Psoas muscle (tissue), 8 donors: ENCODE results near the gene GNG11. TPM values are rescaled to one million over a fixed set of nuclear protein-coding genes. Genes with fewer than 3 reads are reported as not detected.

ENCODE experiments used
- ATAC-seq, 4 donors: fragments of 200-7000 bp; cut with Tn5 transposase; one replicate each; pipeline ENCODE4 v1.9.1; 2020; ENCODE audit warnings: moderate library complexity in 3 of 4, mild to moderate bottlenecking in 2 of 4
- DNase-seq, 2 donors: peaks; one replicate each; pipeline ENCODE4 v3.0.0-alpha.2; 2020
- H3K27ac ChIP-seq: fragments of 200-600 bp; one replicate; pipeline ENCODE4 v1.8.0; 2022
- H3K27me3 ChIP-seq, 3 donors: fragments of 200-600 bp in 1 of 3; one replicate each; pipeline versions ENCODE4 v1.6.1 to v1.8.0; 2013 to 2022; ENCODE audit warnings: low read length in 2 of 3, mild to moderate bottlenecking in 2 of 3, moderate library complexity in 1 of 3; ENCODE audit not compliant: insufficient read depth in 3 of 3
- H3K36me3 ChIP-seq, 2 donors: fragments of 200-600 bp in 1 of 2; one replicate each; pipeline versions ENCODE4 v1.6.1 to v1.8.0; 2013 to 2022; ENCODE audit warnings: low read depth in 1 of 2, mild to moderate bottlenecking in 1 of 2, moderate library complexity in 1 of 2; ENCODE audit not compliant: insufficient read depth in 1 of 2
- H3K4me1 ChIP-seq: fragments of 200-600 bp; one replicate; pipeline ENCODE4 v1.8.0; 2022
- H3K4me3 ChIP-seq: fragments of 200-600 bp; one replicate; pipeline ENCODE4 v1.8.0; 2022; ENCODE audit warnings: mild to moderate bottlenecking
- H3K9me3 ChIP-seq: fragments of 200-600 bp; one replicate; pipeline ENCODE4 v1.8.0; 2022
- CTCF ChIP-seq: fragments of 200-600 bp; IDR thresholded peaks from one replicate; pipeline ENCODE4 v1.8.0; 2022; ENCODE audit warnings: antibody characterized with exemption
- WGBS, 3 donors: extraction: QIAGEN DNeasy Blood & Tissue Kit; methylation state at CpG; one replicate each; pipeline versions ENCODE4 v1.1.6 to v1.1.7; 2013; 5-methylcytosine and 5-hydroxymethylcytosine counted together
- intact Hi-C, 2 donors: fragments of 100-400 bp; cut with DNase I; formaldehyde crosslinking; loops; one replicate each; pipeline versions ENCODE4 v1.11.0 to v1.14.2; 2022
- polyA plus RNA-seq, 3 donors: library from polyadenylated mRNA; stranded (reverse); fragments of 200-250 nt; gene quantifications; one replicate each; pipeline ENCODE4 v1.2.3, GENCODE V29; 2013
- total RNA-seq, 4 donors: library from RNA; stranded (reverse); fragmentation: NEBNext Ultra II Directional in 2 of 4; extraction: Animal tissue kit (Norgen Biotek cat#: 25700) in 2 of 4; gene quantifications; one replicate each; pipeline versions ENCODE4 v1.2.1 to v1.2.4, GENCODE V29; 2021 to 2023
- donor health status: healthy with polysubstance abuse.
- donor health status: DM: no; HTN: no; CAD: no; lungs with moderate emphysema.
- donor health status: Bipolar disorder and iron deficiency.
- donor health status: healthy.
- donor health status: DM: yes; HTN: yes; CAD: no.
- donor health status: DM: no; HTN: no; CAD: no.
- donor health status: DM: no; HTN: no; CAD: no.
- donor health status: DM: yes; HTN: yes; CAD: no.

The GNG11 gene
- total and polyA plus RNA-seq, 7 donors = 6.3 to 15.8 (median 9.9) TPM

DNA sequence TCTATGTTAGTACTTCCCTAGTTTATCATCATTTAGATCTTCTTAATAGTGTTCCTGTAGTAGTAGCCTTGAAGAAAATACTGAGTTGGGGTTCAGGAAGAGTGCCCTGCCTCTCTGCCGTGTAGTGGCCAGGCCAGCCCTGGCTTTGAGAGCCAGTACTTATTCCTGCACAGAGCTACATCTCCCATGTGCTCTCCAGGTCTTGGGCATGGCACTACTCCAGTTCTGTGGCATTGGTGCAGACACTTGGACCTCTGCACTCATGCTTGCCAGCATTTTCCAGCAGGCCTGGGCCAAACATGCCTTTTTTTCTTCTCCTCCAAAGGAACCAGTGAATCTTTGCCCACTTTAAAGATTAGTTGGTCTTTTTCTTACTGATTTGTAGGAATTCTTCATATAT lies 5.3 kb downstream of the GNG11 start:
- Histone ChIP-seq H3K27ac (no peak overlapping the region), H3K36me3 (peaks cover 0 to 10% of the 10 kb centered on the region in 2 donors), H3K4me1 (no peaks in the 10 kb centered on the region), H3K27me3 (no peaks in the 10 kb centered on the region), H3K4me3 (no peak overlapping the region), H3K9me3 (no peaks in the 10 kb centered on the region)
- DNase-seq = no peak
- TF ChIP-seq CTCF = no peak
- intact Hi-C loops = no loop called here
- no peak for ATAC-seq
- 26 to 61% (median 28%) methylated on average over 1 of the region's 1 CpG for WGBS, 3 donors

- DNase-seq (no peak), ATAC-seq (no peak)
- WGBS, 3 donors = 61 to 72% (median 67%) methylated on average over 3 of the region's 3 CpGs
- Histone ChIP-seq H3K27ac (peak overlapping the region; percentile 7), H3K4me1 (no peaks in the 10 kb centered on the region), H3K36me3 (peaks cover 0 to 10% of the 10 kb centered on the region in 2 donors), H3K4me3 (no peak overlapping the region), H3K9me3 (no peaks in the 10 kb centered on the region), H3K27me3 (no peaks in the 10 kb centered on the region)
- TF ChIP-seq CTCF = no peak
- intact Hi-C loops = no loop called here
Observed at GRCh38 chr7:93927585-93927984, 6.0 kb downstream of the GNG11 start.

GRCh38 chr7:93931655-93932054 lies 10.1 kb downstream of the GNG11 start:
- WGBS, 3 donors = 74 to 81% (median 75%) methylated on average over 3 of the region's 3 CpGs

DNA sequence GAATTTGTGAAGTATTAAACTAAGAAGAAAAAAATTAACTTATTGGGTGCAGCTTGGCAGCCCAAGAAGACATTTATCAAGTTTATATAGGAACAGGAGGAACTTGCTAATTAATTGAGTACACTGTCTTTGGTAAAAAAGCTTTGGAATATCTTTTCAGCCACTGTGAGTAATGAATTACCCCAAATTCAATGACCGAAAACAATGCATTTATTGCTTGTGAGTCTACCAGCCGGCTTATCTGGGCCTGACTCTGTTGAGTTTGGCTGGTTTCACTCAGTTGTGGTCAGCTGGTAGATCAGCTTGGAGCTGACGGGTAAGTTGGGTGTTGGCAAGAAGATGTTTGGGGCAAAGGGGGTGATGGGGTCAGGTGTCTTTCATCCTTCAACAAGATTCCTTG lies 11.6 kb downstream of the GNG11 start:
- TF ChIP-seq CTCF = no peak
- Histone ChIP-seq H3K27me3 (no peaks in the 10 kb centered on the region), H3K36me3 (no peaks in the 10 kb centered on the region), H3K4me3 (no peak overlapping the region), H3K4me1 (no peaks in the 10 kb centered on the region), H3K27ac (no peak overlapping the region), H3K9me3 (no peaks in the 10 kb centered on the region)
- no peak for DNase-seq
- WGBS, 3 donors = 67 to 79% (median 67%) methylated on average over 3 of the region's 3 CpGs
- no peak for ATAC-seq
- intact Hi-C loops = no loop called here

More at GRCh38 chr7:93931655-93932054, 10.1 kb downstream of the GNG11 start:
- H3K36me3 ChIP-seq = peaks cover 0 to 3% of the 10 kb centered on the region in 2 donors
- no peak overlapping the region for H3K27ac ChIP-seq
- no peaks in the 10 kb centered on the region for H3K9me3 ChIP-seq
- DNase-seq (no peak), ATAC-seq (no peak)
- no peaks in the 10 kb centered on the region for H3K4me1 ChIP-seq
- H3K4me3 ChIP-seq = no peak overlapping the region
- H3K27me3 ChIP-seq = no peaks in the 10 kb centered on the region
- intact Hi-C loops = no loop called here
- TF ChIP-seq CTCF = no peak

GRCh38 chr7:93935102-93935501 lies 13.6 kb downstream of the GNG11 start:
- TF ChIP-seq CTCF = no peak
- intact Hi-C loops = no loop called here
- Histone ChIP-seq H3K4me1 (no peaks in the 10 kb centered on the region), H3K4me3 (no peak overlapping the region), H3K27ac (no peak overlapping the region), H3K9me3 (no peaks in the 10 kb centered on the region), H3K27me3 (no peaks in the 10 kb centered on the region), H3K36me3 (no peaks in the 10 kb centered on the region)
- DNase-seq = no peak
- 75 to 85% (median 80%) methylated on average over 2 of the region's 2 CpGs for WGBS, 3 donors
- no peak for ATAC-seq
